Neutrophil (primary cell): ENCODE results near the gene YTHDC2.

Experiments
- H3K27ac ChIP-seq: fragments of 200-600 bp; sonication (generic); 2 replicates; pipeline ENCODE4 v1.5.1; 2016; ENCODE audit warnings: mild to moderate bottlenecking, moderate library complexity
- H3K27me3 ChIP-seq: fragments of 200-600 bp; sonication (generic); 2 replicates; pipeline ENCODE4 v1.6.0; 2016; ENCODE audit warnings: mild to moderate bottlenecking
- H3K36me3 ChIP-seq: fragments of 200-600 bp; sonication (generic); 2 replicates; pipeline ENCODE4 v1.5.1; 2017
- H3K4me1 ChIP-seq, 2 experiments: fragments of 200-600 bp in 1 of 2; sonication (generic) in 1 of 2; 1 replicate in 1 of 2; 2 replicates in 1 of 2; pipeline versions ENCODE4 v1.5.1 to v1.6.1; 2013 to 2016; ENCODE audit warnings: low read depth in 1 of 2, low read length in 1 of 2, mild to moderate bottlenecking in 1 of 2, moderate library complexity in 1 of 2; ENCODE audit not compliant: control insufficient read depth in 1 of 2, insufficient read depth in 1 of 2
- H3K4me3 ChIP-seq, 2 experiments: fragments of 200-600 bp in 1 of 2; sonication (generic) in 1 of 2; 1 replicate in 1 of 2; 2 replicates in 1 of 2; pipeline ENCODE4 v1.5.1; 2013 to 2016; ENCODE audit warnings: low read depth in 1 of 2, low read length in 1 of 2, mild to moderate bottlenecking in 1 of 2, moderate library complexity in 1 of 2
- H3K9me3 ChIP-seq: fragments of 200-600 bp; sonication (generic); 2 replicates; pipeline ENCODE4 v1.5.1; 2016
- TF ChIP-seq, protein P1 (sequence below): fragments of 200-600 bp; sonication (generic); IDR thresholded peaks from 2 replicates; pipeline ENCODE4 v1.5.1; 2016; ENCODE audit warnings: antibody characterized with exemption

YTHDC2 gene

DNA sequence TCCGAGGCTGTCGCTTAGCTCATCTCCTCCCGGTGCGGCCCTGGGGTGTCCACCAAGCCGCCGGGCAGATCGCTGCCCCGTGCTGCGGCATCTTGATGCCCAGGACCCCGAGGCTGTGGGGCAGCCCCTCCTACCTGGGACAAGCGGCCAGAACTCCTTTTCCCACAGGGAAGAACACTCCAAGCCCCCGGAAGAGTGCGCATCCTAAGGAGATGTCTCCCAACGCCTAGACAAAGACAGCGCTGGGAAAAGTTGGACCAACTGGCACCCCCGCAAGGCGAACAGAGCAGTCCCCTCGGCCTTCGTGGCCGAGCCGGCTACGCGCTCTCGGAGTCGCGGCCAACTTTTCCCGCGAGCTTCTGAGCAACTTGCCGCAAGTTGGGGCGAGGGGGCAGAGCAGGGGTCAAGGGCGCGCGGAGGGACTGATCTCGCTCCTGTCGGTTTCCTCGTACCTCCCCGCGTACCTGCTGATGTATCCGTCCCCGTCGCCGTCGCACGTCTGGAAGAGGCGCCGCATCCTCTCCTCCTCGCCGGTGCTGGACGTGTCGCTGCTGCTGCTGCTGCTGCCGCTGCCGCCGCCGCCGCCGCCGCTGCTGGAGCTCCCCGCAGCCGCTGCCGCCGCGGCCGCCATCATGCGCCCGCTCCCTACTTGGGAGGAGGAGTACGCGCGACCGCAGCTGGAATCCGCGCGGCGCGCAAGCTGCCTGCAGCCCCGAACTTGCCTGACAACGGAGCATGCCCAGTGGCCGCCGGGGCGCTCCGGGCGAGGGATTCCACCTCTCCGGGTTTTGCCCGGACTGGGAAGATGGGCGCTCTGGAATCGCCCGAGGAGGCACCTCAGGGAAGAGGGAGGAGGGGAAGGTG is 25.5 kb upstream of the YTHDC2 start, which contains the start of gene MCC:
Gene MCC, minus strand, starts transcription at position 673 of the 864 bp plus-strand sequence.
- Histone ChIP-seq H3K36me3 (no peaks in the 10 kb centered on the region), H3K27ac (no peak within 1 kb of the TSS), H3K9me3 (no peaks in the 10 kb centered on the region), H3K4me3 (no peak within 1 kb of the TSS), H3K27me3 (peaks cover 97% of the 10 kb centered on the region), H3K4me1 (peaks cover 4 to 9% of the 10 kb centered on the region in 2 experiments)
- TF ChIP-seq, protein P1, sequence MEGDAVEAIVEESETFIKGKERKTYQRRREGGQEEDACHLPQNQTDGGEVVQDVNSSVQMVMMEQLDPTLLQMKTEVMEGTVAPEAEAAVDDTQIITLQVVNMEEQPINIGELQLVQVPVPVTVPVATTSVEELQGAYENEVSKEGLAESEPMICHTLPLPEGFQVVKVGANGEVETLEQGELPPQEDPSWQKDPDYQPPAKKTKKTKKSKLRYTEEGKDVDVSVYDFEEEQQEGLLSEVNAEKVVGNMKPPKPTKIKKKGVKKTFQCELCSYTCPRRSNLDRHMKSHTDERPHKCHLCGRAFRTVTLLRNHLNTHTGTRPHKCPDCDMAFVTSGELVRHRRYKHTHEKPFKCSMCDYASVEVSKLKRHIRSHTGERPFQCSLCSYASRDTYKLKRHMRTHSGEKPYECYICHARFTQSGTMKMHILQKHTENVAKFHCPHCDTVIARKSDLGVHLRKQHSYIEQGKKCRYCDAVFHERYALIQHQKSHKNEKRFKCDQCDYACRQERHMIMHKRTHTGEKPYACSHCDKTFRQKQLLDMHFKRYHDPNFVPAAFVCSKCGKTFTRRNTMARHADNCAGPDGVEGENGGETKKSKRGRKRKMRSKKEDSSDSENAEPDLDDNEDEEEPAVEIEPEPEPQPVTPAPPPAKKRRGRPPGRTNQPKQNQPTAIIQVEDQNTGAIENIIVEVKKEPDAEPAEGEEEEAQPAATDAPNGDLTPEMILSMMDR, result no peak

GRCh38 chr5:113488645-113489184 is 24.8 kb upstream of the YTHDC2 start:
- TF ChIP-seq, protein P1, result no peak
- H3K9me3 ChIP-seq, result no peaks in the 10 kb centered on the region
- peaks cover 97% of the 10 kb centered on the region for H3K27me3 ChIP-seq
- no peak overlapping the region for H3K4me3 ChIP-seq
- H3K36me3 ChIP-seq, result no peaks in the 10 kb centered on the region
- peaks cover 4 to 9% of the 10 kb centered on the region in 2 experiments for H3K4me1 ChIP-seq
- H3K27ac ChIP-seq, result no peak overlapping the region

DNA sequence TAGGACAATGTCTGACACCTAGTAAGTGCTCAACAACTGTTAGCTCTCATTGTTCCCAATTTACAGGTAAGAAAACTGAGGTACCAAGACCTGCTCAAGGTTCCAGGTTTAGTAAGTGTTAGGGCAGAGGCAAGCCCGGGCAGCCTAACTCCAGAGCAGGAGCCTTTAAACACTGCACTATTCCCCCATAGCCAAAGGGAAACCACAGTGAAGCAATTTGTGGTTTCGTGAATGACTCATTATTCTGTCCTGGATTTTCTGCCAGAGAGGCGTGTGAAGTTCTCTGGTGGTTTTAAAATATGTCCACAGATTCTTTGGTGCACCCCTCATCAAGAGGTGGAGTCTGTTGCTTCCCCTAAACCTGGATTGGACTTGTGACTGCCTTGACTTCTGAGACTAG is 24.2 kb upstream of the YTHDC2 start:
- H3K27ac ChIP-seq, result no peak overlapping the region
- H3K4me3 ChIP-seq, result no peak overlapping the region
- H3K9me3 ChIP-seq, result no peaks in the 10 kb centered on the region
- H3K4me1 ChIP-seq, result peaks cover 4 to 9% of the 10 kb centered on the region in 2 experiments
- TF ChIP-seq, protein P1, result no peak
- peaks cover 97% of the 10 kb centered on the region for H3K27me3 ChIP-seq
- no peaks in the 10 kb centered on the region for H3K36me3 ChIP-seq

DNA sequence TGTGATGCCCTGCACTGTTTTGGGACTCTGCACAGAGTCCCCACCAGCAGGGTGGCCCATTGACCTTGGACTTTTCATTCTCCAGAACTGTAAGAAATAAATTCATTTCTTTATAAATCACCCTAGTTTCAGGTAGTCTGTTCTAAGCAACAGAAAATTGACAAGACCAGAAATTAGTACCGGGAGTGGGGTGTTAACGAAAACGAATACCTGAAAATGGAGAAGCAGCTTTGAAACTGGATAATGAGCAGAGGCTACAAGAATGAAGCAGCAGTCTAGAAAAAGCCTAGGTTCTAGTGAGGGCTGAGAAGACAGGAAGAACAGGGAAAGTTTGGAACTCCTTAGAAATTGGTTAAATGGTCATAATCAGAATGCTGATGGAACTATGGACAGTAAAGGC is 23.2 kb upstream of the YTHDC2 start:
- no peak overlapping the region for H3K27ac ChIP-seq
- no peaks in the 10 kb centered on the region for H3K36me3 ChIP-seq
- peaks cover 97% of the 10 kb centered on the region for H3K27me3 ChIP-seq
- TF ChIP-seq, protein P1, result no peak
- H3K9me3 ChIP-seq, result no peaks in the 10 kb centered on the region
- peaks cover 4 to 9% of the 10 kb centered on the region in 2 experiments for H3K4me1 ChIP-seq
- no peak overlapping the region for H3K4me3 ChIP-seq

- peaks cover 4 to 9% of the 10 kb centered on the region in 2 experiments for H3K4me1 ChIP-seq
- H3K4me3 ChIP-seq, result no peak overlapping the region
- H3K9me3 ChIP-seq, result no peaks in the 10 kb centered on the region
- TF ChIP-seq, protein P1, result no peak
- H3K36me3 ChIP-seq, result no peaks in the 10 kb centered on the region
- H3K27me3 ChIP-seq, result peaks cover 97% of the 10 kb centered on the region
- no peak overlapping the region for H3K27ac ChIP-seq
Observed at GRCh38 chr5:113491022-113491421, 22.5 kb upstream of the YTHDC2 start.
